Nephron progenitor cell (in vitro differentiated cells): ENCODE data around the gene METTL8.

Experiments used
- DNase-seq: peaks from one replicate; pipeline ENCODE4 v3.0.0; 2021
- H3K27ac Mint-ChIP-seq: 2 replicates; pipeline ENCODE4 v1.8.0; 2021; ENCODE audit warnings: mild to moderate bottlenecking, moderate library complexity, mixed read lengths
- H3K27me3 Mint-ChIP-seq: 2 replicates; pipeline ENCODE4 v1.8.0; 2021; ENCODE audit warnings: mild to moderate bottlenecking, low read depth, mixed read lengths; ENCODE audit not compliant: poor library complexity
- H3K36me3 Mint-ChIP-seq: 2 replicates; pipeline ENCODE4 v1.8.0; 2021; ENCODE audit warnings: low read depth, mixed read lengths
- H3K4me1 Mint-ChIP-seq: 2 replicates; pipeline ENCODE4 v1.8.0; 2021; ENCODE audit warnings: mixed read lengths
- H3K4me3 Mint-ChIP-seq: 2 replicates; pipeline ENCODE4 v1.8.0; 2021; ENCODE audit warnings: mild to moderate bottlenecking, moderate library complexity, mixed read lengths
- H3K9me3 Mint-ChIP-seq: 2 replicates; pipeline ENCODE4 v1.8.0; 2021; ENCODE audit warnings: mild to moderate bottlenecking, moderate library complexity, mixed read lengths
- CTCF ChIP-seq: fragments of 200-600 bp; sonication (generic); IDR thresholded peaks from 2 replicates; pipeline ENCODE4 v1.5.0; 2021; ENCODE audit warnings: antibody characterized with exemption

METTL8 gene

GRCh38 chr2:171451074-171451473 is 17.3 kb upstream of the METTL8 start:
- no peak overlapping the region for H3K27ac Mint-ChIP-seq
- H3K36me3 Mint-ChIP-seq = peaks cover 78% of the 10 kb centered on the region
- TF ChIP-seq CTCF = no peak
- H3K9me3 Mint-ChIP-seq = peaks cover 12% of the 10 kb centered on the region
- no peaks in the 10 kb centered on the region for H3K4me1 Mint-ChIP-seq
- H3K4me3 Mint-ChIP-seq = no peak overlapping the region
- H3K27me3 Mint-ChIP-seq = no peaks in the 10 kb centered on the region
- DNase-seq = no peak

GRCh38 chr2:171447675-171448074 is 13.9 kb upstream of the METTL8 start:
- Mint-ChIP-seq H3K27me3 (no peaks in the 10 kb centered on the region), H3K4me1 (no peaks in the 10 kb centered on the region), H3K4me3 (no peak overlapping the region), H3K27ac (no peak overlapping the region), H3K9me3 (no peaks in the 10 kb centered on the region), H3K36me3 (peaks cover 69% of the 10 kb centered on the region)
- DNase-seq = no peak
- no peak for TF ChIP-seq CTCF

- peaks cover 7% of the 10 kb centered on the region for H3K9me3 Mint-ChIP-seq
- no peak overlapping the region for H3K4me3 Mint-ChIP-seq
- TF ChIP-seq CTCF = no peak
- no peak for DNase-seq
- H3K4me1 Mint-ChIP-seq = peaks cover 4% of the 10 kb centered on the region
- H3K27ac Mint-ChIP-seq = peak overlapping the region; percentile 22
- peaks cover 78% of the 10 kb centered on the region for H3K36me3 Mint-ChIP-seq
- peaks cover 3% of the 10 kb centered on the region for H3K27me3 Mint-ChIP-seq
These were observed 7.7 kb upstream of the METTL8 start for GRCh38 chr2:171441470-171441869.

- no peak for TF ChIP-seq CTCF
- H3K9me3 Mint-ChIP-seq = peaks cover 9% of the 10 kb centered on the region
- no peak overlapping the region for H3K27ac Mint-ChIP-seq
- H3K36me3 Mint-ChIP-seq = peaks cover 62% of the 10 kb centered on the region
- H3K27me3 Mint-ChIP-seq = peaks cover 6% of the 10 kb centered on the region
- peaks cover 41% of the 10 kb centered on the region for H3K4me1 Mint-ChIP-seq
- no peak overlapping the region for H3K4me3 Mint-ChIP-seq
- no peak for DNase-seq
These were observed 2.5 kb upstream of the METTL8 start for GRCh38 chr2:171436307-171436706.

GRCh38 chr2:171434013-171434989 is 511 bp upstream of the METTL8 start, which contains the start of gene DCAF17:
Gene DCAF17 (plus strand): TSS chr2:171434226. CDS start chr2:171434578, 352 bp downstream.
- peaks cover 9% of the 10 kb centered on the region for H3K9me3 Mint-ChIP-seq
- H3K36me3 Mint-ChIP-seq = peaks cover 46% of the 10 kb centered on the region
- peak within 1 kb of the TSS; percentile 91 for H3K4me3 Mint-ChIP-seq
- peaks cover 54% of the 10 kb centered on the region for H3K4me1 Mint-ChIP-seq
- H3K27ac Mint-ChIP-seq = peak within 1 kb of the TSS; percentile 96
- peaks cover 3% of the 10 kb centered on the region for H3K27me3 Mint-ChIP-seq
- DNase-seq = peak; percentile 94
- TF ChIP-seq CTCF = no peak
